T1000 (cell line): ENCODE results near the gene ARMC9.
"Not testable (repeated sequence)": the region's sequence is repeated elsewhere in the genome, so short reads cannot be mapped to it uniquely, and the experiment has no call there.

Experiments
- DNase-seq: peaks from one replicate; lab custom pipeline; 2025; ENCODE audit warnings: mixed read lengths; lab: John Stamatoyannopoulos, UW

The ARMC9 gene

GRCh38 chr2:231198291-231199173 lies at the start of gene ARMC9:
TSS of gene ARMC9 (plus strand) at chr2:231198631. CDS start at chr2:231206239, 7,608 bp downstream.
- DNase-seq, result peak; percentile 72

- no peak for DNase-seq
These were observed 45.5 kb upstream of the ARMC9 start for GRCh38 chr2:231152800-231153557.

GRCh38 chr2:231159306-231159705 lies 39.1 kb upstream of the ARMC9 start:
- DNase-seq, result no peak

- no peak for DNase-seq
These were observed 37.7 kb upstream of the ARMC9 start for GRCh38 chr2:231160701-231161100.

GRCh38 chr2:231161252-231161839 lies 37.1 kb upstream of the ARMC9 start:
- DNase-seq, result no peak

- DNase-seq, result peak; percentile 42
These were observed 36.5 kb upstream of the ARMC9 start for GRCh38 chr2:231161877-231162329.

- no peak for DNase-seq
These were observed 35.4 kb upstream of the ARMC9 start for GRCh38 chr2:231163011-231163410.

- no peak for DNase-seq
These were observed 34.9 kb upstream of the ARMC9 start for GRCh38 chr2:231163414-231164095.

- DNase-seq, result no peak
These were observed 30.5 kb upstream of the ARMC9 start for GRCh38 chr2:231167745-231168459.

- DNase-seq, result no peak
These were observed 29.8 kb upstream of the ARMC9 start for GRCh38 chr2:231168460-231169139.

GRCh38 chr2:231169488-231169887 lies 28.9 kb upstream of the ARMC9 start:
- no peak for DNase-seq

GRCh38 chr2:231170055-231170454 lies 28.4 kb upstream of the ARMC9 start:
- no peak for DNase-seq

GRCh38 chr2:231172025-231172424 lies 26.4 kb upstream of the ARMC9 start:
- no peak for DNase-seq

GRCh38 chr2:231174211-231174651 lies 24.2 kb upstream of the ARMC9 start:
- no peak for DNase-seq

- DNase-seq, result no peak
These were observed 22.4 kb upstream of the ARMC9 start for GRCh38 chr2:231176066-231176465.

GRCh38 chr2:231177156-231178025 lies 21.0 kb upstream of the ARMC9 start:
- no peak for DNase-seq

GRCh38 chr2:231178805-231179204 lies 19.6 kb upstream of the ARMC9 start:
- DNase-seq, result not testable (repeated sequence)

- no peak for DNase-seq
These were observed 16.4 kb upstream of the ARMC9 start for GRCh38 chr2:231181860-231182512.

GRCh38 chr2:231182513-231182899 lies 15.9 kb upstream of the ARMC9 start:
- DNase-seq, result no peak
